DMS 273 treated with DMSO at 0.1 percent for 48 hours (cell line): ENCODE results near the gene BRD4.
"Not testable (repeated sequence)": the region's sequence is repeated elsewhere in the genome, so short reads cannot be mapped to it uniquely, and the experiment has no call there.

Experiments
- DNase-seq: peaks from one replicate; lab custom pipeline; 2025; lab: John Stamatoyannopoulos, UW

Gene BRD4

DNA sequence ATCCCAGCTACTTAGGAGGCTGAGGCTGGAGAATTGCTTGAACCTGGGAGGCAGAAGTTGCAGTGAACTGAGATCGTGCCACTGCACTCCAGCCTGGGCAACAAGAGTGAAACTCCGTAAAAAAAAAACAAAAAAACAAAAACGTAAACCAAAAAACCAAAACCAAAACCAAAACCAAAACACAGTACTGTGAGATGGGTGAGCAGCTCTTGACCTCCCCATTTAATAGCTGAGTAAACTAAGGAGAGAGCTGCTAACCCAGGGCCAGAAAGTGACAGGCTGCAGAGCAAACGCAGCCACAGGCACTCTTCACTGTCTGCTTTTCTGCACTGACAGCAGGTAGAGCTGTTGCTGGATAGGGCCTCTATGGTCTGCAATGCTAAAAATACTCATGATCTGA lies 27.7 kb upstream of the BRD4 start:
- DNase-seq = not testable (repeated sequence)

DNA sequence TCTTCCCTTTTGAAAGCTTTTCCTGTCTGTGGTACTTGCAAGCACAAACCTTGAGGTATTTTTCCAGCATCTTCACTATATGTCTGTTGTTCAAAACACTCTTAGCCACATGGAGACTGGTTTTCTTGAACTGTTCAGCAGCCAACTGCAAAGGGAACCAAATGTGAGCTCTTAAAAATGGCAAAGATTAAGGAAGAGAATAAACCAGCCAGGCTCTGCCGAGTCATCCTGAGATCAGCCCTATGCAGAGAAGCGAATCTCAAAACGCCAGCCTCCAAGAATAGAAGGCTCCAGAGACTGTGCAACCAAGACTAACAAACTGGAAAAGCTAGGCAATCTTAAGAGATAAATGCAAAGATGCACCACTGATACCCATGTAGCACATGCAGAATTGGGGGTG lies 26.6 kb upstream of the BRD4 start:
- no peak for DNase-seq

DNA sequence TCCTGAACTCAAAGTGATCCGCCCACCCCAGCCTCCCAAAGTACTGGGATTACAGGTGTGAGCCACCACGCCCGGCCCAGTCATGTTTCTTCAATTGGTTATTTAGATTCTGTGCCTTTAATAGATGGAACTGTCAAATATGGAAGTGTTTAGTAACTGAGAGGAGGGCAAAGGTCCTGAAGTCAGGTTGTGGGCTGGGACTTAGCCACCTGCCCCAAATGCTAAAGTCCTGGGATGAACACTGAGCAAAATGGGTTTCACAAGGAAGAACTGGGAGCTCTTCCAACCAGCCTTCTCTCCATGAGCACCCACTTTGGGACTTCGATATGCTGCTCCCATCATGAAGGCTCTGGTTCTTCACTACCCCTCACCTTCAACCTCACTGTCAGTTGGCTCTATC lies 25.6 kb upstream of the BRD4 start:
- no peak for DNase-seq

DNA sequence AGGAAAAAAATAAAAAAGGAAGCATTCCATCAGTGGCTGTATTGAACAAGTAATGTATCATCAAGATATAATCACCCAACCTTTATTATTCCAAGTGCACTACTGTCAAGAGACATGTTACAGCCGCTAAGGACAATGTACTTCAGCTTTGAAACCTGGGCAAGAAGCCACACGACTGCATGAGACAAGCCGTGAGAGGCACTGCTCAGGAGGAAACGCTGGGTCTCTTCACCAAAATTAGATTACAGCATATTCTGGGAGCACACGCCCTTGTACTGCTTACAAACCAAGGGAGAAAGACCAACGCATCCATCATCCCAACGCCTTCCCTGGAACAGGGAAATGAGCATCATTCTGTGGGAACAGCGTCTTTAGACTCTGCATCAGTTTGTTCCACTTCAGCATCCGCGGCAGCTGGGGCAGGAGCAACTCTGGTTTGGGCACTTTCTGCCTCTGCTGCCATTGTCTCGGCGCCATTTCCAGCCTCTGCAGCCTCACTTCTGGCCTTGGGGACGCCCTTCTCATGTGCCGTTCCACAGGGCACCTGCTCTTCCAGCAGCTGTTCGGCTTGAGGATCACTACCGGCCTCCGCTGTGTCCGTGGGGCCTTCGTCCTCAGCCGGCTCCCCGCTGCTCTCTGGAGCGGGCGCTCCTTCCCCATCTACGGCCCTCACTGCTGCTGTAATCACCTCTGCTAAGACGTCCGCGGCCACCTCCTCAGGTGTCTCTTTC lies 22.4 kb upstream of the BRD4 start:
- DNase-seq = no peak

DNA sequence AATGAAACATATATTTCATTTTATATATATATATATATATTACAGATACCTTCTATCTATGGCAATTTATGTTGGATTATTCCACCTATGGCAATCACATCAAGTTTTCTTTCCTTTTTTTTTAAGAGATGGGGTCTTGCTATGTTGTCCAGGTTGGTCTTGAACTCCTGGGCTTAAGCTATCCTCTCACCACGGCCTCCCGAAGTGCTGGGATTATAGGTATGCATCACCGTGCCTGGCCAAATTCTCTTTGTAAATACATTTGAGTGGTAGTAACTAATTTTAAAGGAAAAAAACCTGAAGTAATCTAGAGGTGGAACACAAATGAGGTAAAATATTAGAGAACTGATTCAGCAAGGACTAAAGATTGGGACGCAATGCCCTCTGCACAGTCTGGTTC lies 21.6 kb upstream of the BRD4 start:
- no peak for DNase-seq

DNA sequence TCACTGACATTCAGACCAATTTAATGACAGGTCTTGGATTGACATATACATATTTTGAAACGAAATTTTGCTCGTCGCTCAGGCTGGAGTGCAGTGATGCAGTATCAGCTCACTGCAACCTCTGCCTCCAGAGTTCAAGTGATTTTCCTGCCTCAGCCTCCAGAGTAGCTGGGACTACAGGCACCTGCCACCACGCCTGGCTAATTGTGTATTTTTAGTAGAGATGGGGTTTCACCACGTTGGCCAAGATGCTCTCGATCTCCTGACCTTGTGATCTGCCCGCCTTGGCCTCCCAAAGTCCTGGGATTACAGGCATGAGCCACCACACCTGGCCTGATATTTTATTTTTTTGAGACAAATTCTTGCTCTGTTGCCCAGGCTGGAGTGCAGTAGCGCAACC lies 20.2 kb upstream of the BRD4 start:
- not testable (repeated sequence) for DNase-seq

DNA sequence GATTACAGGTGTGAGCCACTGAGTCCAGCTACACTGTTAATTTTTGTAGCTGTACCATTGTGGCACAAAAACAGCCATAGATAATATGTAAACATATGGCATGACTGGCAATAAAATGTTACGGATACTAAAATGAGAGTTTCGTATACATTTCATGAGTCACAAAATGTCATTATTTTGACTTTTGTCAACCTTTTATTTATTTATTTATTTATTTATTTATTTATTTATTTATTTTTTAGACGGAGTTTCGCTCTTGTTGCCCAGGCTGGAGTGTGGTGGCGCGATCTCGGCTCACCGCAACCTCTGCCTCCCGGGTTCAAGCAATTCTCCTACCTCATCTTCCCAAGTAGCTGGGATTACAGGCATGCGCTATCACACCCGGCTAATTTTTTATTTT lies 9.0 kb upstream of the BRD4 start:
- not testable (repeated sequence) for DNase-seq

DNA sequence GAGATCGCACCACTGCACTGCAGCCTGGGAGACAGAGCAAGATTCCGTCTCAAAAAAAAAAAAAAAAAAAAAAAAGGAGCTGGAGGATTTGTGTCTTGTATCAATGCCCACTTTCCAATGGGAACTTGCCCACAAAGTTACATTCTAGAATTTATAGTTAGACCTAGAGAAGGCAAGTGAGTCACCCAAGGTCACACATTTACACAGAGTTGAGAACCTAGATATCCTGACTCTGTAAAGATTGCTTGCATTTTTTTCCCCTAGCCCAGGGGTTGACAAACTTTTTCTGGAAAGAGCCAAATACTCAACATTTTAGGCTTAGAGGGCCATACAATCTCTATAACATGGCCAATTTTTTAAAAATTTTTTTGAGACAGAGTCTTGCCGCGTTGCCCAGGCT lies 7.7 kb upstream of the BRD4 start:
- no peak for DNase-seq

DNA sequence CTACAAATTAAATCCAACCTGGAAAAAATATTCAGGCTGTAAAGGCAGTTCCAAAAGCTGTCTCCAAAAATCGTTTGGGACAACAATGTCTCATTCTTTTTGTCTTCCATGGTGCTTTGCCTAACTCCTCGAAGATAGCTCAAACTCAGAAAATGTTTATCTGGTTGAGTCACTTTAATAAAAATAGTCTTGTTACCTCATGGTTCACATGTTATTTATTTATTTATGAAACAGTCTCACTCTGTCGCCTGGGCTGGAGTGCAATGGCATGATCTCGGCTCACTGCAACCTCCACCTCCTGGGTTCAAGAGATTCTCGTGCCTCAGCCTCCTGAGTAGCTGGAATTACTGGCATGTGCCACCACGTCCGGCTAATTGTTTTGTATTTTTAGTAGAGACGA lies 4.9 kb upstream of the BRD4 start:
- DNase-seq = no peak

DNA sequence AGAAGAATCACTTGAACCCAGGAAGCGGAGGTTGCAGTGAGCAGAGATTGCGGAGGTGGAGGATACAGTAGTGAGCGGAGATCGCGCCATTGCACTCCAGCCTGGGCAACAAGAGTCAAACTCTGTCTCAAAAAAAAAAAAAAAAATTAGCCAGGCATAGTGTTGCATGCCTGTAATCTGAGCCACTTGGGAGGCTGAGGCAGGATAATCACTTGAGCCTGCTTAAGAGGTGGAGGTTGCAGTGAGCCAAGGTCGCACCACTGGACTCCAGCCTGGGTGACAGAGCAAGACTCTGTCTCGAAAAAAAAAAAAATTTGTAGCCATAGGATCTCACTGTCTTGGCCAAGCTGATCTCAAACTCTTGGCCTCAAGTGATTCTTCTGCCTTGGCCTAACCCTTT lies 3.7 kb upstream of the BRD4 start:
- DNase-seq = not testable (repeated sequence)

DNA sequence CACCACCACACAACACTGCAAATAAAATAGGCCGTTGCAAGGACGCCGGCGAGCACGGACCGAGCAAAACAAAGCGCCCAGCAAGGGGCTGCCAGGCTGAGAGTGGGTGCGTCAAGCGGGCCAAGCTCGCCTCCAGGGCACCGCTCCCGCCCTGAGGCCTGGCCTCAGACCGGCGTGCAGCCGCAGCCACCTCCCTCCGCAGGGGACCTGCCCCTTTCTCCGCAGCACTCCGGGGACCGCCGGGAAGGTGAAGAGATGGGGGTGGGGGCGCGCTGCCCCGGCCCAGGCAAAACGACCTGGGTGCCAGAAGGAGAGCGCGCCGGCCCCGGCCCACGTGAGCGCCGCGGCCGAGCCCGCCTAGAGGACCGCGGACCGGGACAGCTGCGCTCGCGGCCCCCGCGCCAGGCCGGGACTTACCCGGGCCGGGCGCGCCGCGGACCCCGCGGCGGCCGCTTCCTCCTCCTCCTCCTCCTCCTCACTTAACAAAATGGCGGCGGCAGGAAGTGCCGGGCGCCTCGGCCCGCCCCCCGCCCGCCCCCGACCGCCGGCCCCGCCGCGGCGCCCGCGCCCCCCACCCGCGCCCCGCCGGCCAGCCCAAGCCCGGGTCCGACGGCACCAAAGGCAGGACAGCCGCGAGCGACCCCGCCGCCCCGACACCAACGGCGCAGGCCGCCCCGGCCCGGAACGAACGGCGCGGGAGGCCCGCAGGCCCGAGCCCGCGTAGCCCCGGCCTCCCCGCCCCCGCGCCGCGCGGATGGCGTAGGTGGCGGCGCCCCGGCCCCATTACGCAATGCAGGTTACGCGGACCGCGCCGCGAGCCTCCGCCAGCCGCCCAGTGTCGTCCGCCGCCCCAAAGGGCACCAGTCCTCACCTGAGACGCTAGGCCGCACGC lies 674 bp downstream of the BRD4 start:
- no peak for DNase-seq

DNA sequence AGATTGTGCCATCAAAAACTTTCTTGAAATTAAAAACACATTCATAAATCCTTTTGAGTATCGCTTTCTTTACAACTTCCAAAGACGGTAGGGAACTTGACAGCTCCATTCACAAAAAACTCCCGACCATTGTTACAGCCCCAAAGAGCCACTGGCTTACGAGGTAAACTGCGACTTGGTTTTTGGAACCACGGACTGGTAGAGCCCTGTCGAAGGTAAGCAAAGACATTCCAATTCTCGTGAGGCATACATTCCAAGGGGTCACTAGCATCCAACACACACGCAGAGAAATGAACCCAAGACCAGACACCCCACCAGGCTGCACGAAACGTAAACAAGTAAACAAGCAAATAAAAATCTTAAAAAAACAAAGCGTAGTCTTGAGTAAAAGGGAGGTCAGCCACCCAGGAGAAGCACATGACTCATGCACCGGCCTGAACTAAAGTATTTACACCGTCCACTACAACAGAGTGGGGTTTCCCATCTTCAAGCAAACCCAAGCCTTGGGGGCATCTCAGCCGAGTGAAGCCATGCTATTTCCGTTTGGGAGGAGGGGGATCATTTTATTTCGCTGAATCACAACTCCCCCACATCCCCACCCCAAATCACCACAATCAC lies 1.4 kb downstream of the BRD4 start:
- no peak for DNase-seq

DNA sequence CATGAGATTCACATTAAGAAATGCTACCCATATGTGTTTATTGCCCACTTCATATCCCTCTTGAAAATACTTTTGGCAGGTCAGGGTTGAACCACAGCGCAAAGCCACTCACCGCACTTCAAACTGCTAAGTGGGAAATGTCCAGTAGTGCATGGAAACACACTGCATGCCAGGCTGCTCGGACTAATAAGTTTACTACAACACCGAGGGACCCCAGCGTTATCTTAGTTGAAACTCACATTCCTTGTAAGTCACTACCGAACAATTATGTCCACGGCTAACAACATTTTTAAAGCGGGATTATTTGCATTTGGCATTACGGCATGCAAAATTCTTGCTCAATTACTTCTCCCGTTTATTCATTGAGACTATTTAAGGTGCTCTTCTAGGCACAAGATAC lies 4.0 kb downstream of the BRD4 start:
- DNase-seq = no peak

DNA sequence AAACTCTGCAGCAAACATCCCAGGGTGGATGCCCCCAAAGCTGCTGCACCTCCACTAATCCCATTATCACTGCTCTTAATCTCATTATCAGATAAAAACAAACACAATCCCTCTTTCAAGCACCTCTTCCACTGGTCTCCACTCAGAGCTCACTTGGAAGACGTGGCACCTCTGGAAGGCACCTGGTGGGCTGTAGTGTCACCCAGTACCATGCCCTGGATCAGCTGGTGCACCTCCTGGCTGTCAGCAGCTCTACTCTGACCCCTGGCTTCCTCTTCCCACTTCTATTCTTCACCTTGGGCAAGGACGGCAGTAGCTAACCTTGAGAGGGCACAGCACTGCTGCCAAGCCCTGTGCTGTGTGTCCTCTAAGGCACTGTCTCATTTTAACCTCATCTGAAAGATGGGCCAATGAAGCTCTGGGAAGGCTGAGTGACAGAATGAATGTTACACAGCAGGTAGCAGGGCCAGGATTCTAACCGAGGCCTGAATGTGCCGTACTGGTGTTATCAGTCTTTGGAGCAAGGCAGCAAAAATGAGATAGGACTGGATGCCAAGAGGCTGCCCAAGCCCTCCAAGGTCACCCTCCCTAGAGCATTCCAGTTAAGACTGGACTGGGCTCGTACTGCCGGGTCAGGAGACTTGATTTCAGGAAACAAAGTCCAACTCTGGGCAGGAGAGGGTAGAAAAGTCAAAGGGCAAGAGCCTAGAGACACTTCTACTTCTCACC lies 7.4 kb downstream of the BRD4 start:
- no peak for DNase-seq

DNA sequence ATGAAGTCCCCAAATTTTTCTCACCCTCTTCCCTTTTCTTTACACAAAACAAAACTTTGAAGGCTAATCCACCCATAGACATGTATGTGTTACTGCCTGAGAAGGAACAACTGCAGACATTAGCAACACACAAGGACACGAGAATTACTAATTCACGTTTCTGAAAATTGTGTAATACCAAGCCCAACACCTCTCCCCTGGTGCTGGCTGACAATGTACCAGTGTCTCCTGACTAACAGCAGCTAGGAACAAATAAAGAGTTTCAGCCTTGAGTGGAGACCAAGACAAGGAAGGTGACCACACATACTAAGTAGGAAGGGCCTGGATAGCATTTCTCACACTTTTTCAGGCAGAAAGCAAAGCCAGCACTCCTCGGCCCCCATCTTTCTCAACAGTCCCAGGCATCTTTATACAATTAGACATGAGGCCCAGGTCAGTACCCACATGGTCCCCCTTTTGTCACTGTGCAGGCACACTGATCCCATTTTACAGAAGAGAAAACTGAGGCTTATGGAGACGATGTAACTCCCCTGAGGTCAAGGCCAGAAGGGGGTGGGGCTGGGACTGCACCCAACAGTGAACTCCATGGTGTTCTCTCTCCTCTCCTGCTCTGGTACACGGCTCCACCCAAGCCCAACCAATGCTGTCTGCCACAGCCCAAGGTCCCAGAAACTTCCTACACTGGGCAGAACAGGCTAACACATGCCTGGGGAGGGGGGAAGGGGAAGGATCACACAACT lies 8.7 kb downstream of the BRD4 start:
- DNase-seq = no peak

DNA sequence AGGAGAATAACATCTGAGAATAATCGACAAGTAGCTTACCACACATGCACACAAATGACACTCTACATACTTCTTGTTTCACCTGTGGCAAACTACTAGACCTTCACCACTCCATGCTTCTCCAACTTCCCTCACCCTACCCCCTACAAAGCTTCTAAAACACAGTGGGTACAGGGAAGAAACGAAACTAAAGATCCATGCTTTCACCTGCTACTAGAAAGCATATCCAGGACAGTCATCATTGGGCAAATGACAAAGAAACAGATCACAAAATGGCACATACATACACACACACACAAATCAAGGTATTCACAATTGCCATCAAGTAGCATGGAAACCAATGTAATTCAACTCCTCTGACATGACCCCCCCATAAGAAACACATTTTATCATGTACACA lies 10.6 kb downstream of the BRD4 start:
- DNase-seq = no peak

DNA sequence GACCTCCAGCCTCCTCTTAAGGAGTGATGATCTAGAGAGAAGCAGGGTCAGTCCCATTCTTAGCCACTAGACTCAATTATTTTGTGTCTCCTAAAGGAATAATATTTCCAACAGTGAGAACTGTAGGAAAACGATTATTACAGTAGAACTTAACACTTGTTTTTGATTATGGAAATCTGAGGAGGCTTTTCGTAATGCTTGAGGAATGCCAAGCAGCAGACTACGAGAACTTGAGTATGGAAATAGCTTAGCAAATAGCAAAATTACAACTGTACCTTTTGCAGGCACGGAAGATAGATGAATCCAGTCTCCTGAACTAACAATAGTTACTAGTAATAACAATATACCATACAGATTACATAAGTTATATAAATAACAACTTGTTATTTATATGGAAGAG lies 12.2 kb downstream of the BRD4 start:
- no peak for DNase-seq

DNA sequence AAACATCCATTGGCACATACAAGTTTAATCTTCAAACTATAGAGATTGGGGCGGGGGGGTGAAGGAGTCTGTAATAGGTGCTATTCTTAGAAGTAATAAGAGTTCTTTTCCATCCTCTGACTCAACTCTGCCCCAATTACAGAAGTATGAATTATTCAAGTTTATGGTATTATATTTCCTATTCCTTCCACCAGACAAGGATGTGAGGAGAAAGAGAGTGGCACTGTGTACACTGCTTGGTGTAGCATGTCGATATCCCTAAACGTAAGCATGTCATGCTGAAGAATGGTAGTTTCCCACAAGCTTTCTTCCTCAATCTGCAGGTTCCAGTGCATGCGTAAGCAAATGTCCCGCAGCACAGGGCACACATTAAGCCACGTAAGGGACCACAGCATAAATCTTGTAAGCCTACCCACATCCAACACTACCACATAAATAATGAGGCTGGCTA lies 14.1 kb downstream of the BRD4 start:
- no peak for DNase-seq

DNA sequence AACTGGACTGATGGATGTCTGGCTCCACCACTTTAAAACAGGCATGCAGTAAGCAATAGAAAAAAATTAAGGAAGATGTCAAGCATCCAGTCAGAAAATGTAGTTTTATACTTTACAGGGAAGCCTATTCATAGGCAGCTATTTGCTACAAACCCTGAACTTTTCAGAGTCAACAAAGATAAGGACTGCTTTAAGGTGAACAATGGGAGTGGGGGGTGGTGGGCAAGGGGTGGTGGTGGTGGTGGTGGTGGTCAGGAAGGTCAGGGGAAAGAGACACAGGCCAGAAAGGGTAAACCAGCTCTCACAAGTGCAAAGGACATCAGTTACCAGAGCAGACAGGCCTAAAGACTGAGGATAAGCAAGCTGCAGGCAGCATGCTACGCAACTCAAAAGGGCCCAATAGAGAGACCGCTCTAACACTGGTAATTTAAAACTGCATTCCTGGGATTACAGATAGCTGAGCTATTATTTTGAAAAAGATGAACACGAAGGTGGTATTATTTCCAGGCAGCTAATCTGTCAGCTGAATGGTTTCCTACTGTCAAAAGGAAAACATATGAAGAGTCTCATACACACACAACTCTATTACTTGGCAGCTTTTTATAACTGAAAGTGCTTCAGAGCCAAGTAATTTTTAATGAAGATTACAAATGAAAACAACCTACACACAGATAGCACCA lies 14.8 kb downstream of the BRD4 start:
- DNase-seq = no peak

DNA sequence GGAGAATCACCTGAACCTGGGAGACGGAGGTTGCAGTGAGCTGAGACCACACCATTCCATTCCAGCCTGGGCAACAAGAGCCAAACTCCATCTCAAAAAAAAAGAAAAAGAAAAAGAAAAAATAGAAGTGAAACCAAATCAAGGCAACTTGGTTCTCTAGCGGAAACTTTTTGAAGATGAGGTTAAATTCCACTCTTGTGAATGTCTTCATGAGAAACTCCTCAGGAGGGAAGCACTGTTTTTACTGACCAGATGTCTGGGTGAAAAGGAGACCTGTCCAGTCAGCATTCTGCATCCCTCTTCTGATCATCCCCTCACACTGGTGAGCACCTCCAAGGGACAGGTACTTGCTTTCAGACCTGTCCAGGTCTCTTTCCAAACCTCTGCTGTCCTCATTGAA lies 15.8 kb downstream of the BRD4 start:
- DNase-seq = no peak

DNA sequence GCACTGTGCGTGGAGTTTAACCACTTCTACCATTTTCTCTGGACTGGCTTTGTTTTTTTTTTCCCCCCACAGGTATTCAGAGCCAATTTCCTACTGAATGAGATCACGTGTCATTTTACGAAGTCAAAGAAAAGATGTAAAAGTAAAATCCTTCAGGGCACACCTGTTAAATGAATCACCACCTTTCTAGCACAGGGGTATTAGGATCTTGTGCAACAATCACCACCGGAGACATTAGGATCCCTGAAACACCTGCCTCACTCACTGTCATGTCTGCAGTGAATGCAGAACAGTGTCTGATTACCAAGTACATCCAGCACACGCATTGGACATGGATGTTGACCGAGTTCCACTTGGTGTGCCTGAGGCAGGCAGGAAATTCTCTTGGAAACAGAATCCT lies 17.2 kb downstream of the BRD4 start:
- no peak for DNase-seq
